HCT116 (cell line): ENCODE results near the gene FAT1. TPM values are rescaled to one million over a fixed set of nuclear protein-coding genes. Genes with fewer than 3 reads are reported as not detected.

Experiments used
- ATAC-seq: fragments of 200-7000 bp; cut with Tn5 transposase; 2 replicates; pipeline ENCODE4 v1.9.1; 2020; ENCODE audit warnings: mild to moderate bottlenecking, moderate library complexity
- BruUV-seq: library from RNA; stranded (reverse); fragments of 400-500 nt; replicated peaks from 2 replicates; lab custom pipeline; 2021; lab: Mats Ljungman, UMichigan
- CTCF ChIA-PET: fragments of 300-600 bp; sonication (Branson Sonifier 250); formaldehyde crosslinking; loops from one replicate; lab custom pipeline; 2021; ENCODE audit warnings: antibody characterized with exemption; lab: Charles Lee
- POLR2A ChIA-PET: fragments of 300-600, 350-600 bp; sonication (Branson Sonifier 250); formaldehyde crosslinking; loops from one replicate; lab custom pipeline; 2021; ENCODE audit warnings: antibody characterized with exemption; lab: Charles Lee
- RAD21 ChIA-PET, 2 experiments: fragments of 300-600 bp; sonication (Branson Sonifier 250); formaldehyde crosslinking; loops; one replicate each; lab custom pipeline; 2023; ENCODE audit warnings: low total read pairs in 2 of 2; ENCODE audit not compliant: uncharacterized antibody in 2 of 2, unreplicated experiment in 2 of 2, low non-redundant PET in 1 of 2; lab: Charles Lee
- DNase-seq: peaks from one replicate; pipeline ENCODE4 v3.0.0-alpha.2; 2010; ENCODE audit warnings: low read depth, low spot score
- H2AFZ ChIP-seq: fragments of 200-600 bp; shearing (Covaris generic), sonication (generic); 2 replicates; pipeline ENCODE4 v1.6.1; 2017; ENCODE audit warnings: low read depth, mixed run types, mixed read lengths, antibody characterized with exemption, low read length; ENCODE audit not compliant: poor library complexity, severe bottlenecking
- H3K27ac ChIP-seq: 2 replicates; pipeline ENCODE4 v1.5.1; 2012; ENCODE audit warnings: low read depth, low read length
- H3K27me3 ChIP-seq: fragments of 200-600 bp; sonication (generic); 2 replicates; pipeline ENCODE4 v1.6.1; 2016; ENCODE audit warnings: mixed run types, low read length, mixed read lengths; ENCODE audit not compliant: insufficient read depth
- H3K36me3 ChIP-seq, 2 experiments: fragments of 200-500 bp in 1 of 2; fragments of 200-600 bp in 1 of 2; sonication (Bioruptor generic) in 1 of 2; sonication (generic) in 1 of 2; 2 replicates each; pipeline versions ENCODE4 v1.5.1 to v1.6.1; 2014 to 2016; ENCODE audit warnings: low read length in 2 of 2, inconsistent platforms in 1 of 2, mixed read lengths in 1 of 2, mixed run types in 1 of 2; ENCODE audit not compliant: insufficient read depth in 2 of 2, control insufficient read depth in 1 of 2
- H3K4me1 ChIP-seq, 2 experiments: fragments of 200-600 bp in 1 of 2; sonication (generic) in 1 of 2; 2 replicates each; pipeline versions ENCODE4 v1.5.1 to v1.6.1; 2012 to 2017; ENCODE audit warnings: low read length in 2 of 2, inconsistent platforms in 1 of 2, mild to moderate bottlenecking in 1 of 2, mixed read lengths in 1 of 2, mixed run types in 1 of 2, moderate library complexity in 1 of 2; ENCODE audit not compliant: insufficient read depth in 2 of 2, control insufficient read depth in 1 of 2
- H3K4me2 ChIP-seq: fragments of 200-600 bp; sonication (generic); 2 replicates; pipeline ENCODE4 v1.6.1; 2017; ENCODE audit warnings: mixed run types, low read length, mixed read lengths
- H3K4me3 ChIP-seq, 2 experiments: fragments of 200-600 bp in 1 of 2; sonication (generic) in 1 of 2; replicated peaks in 1 of 2; 2 replicates each; pipeline ENCODE4 v1.5.1; 2011 to 2016; ENCODE audit warnings: low read length in 2 of 2, control low read depth in 1 of 2, low read depth in 1 of 2, mild to moderate bottlenecking in 1 of 2, mixed read lengths in 1 of 2, mixed run types in 1 of 2
- H3K79me2 ChIP-seq: fragments of 200-600 bp; sonication (generic); 2 replicates; pipeline ENCODE4 v1.6.1; 2017; ENCODE audit warnings: mild to moderate bottlenecking, mixed run types, low read length, moderate library complexity, mixed read lengths; ENCODE audit not compliant: insufficient read depth
- H3K9ac ChIP-seq: fragments of 200-600 bp; sonication (generic); 2 replicates; pipeline ENCODE4 v1.6.1; 2016; ENCODE audit warnings: low read length, mixed read lengths
- H3K9me2 ChIP-seq: fragments of 200-600 bp; sonication (generic), shearing (Covaris generic); 2 replicates; pipeline ENCODE4 v1.6.1; 2017; ENCODE audit warnings: mixed run types, mild to moderate bottlenecking, moderate library complexity; ENCODE audit not compliant: insufficient read depth
- H3K9me3 ChIP-seq, 2 experiments: fragments of 200-500 bp in 1 of 2; fragments of 200-600 bp in 1 of 2; sonication (Bioruptor generic) in 1 of 2; sonication (generic) in 1 of 2; 2 replicates each; pipeline ENCODE4 v1.6.1; 2014 to 2017; ENCODE audit warnings: low read length in 2 of 2, mixed read lengths in 2 of 2, inconsistent platforms in 1 of 2, low read depth in 1 of 2, mild to moderate bottlenecking in 1 of 2, mixed run types in 1 of 2, moderate library complexity in 1 of 2; ENCODE audit not compliant: control insufficient read depth in 1 of 2, insufficient read depth in 1 of 2
- H4K20me1 ChIP-seq: fragments of 200-600 bp; sonication (generic), shearing (Covaris generic); 2 replicates; pipeline ENCODE4 v1.6.1; 2017; ENCODE audit warnings: mixed run types, mild to moderate bottlenecking, moderate library complexity; ENCODE audit not compliant: insufficient read depth
- ATF3 ChIP-seq: IDR thresholded peaks from 2 replicates; pipeline ENCODE4 v1.6.1; 2012
- CEBPB ChIP-seq: IDR thresholded peaks from 2 replicates; pipeline ENCODE4 v1.6.1; 2012; ENCODE audit warnings: low read depth
- FOSL1 ChIP-seq: IDR thresholded peaks from 2 replicates; pipeline ENCODE4 v1.6.1; 2012; ENCODE audit warnings: low read depth
- JUND ChIP-seq: IDR thresholded peaks from 2 replicates; pipeline ENCODE4 v1.6.1; 2012
- MAX ChIP-seq: IDR thresholded peaks from 2 replicates; pipeline ENCODE4 v1.6.1; 2012
- POLR2AphosphoS5 ChIP-seq: IDR thresholded peaks from 2 replicates; pipeline ENCODE4 v1.6.1; 2011; ENCODE audit warnings: mild to moderate bottlenecking, low read depth, low read length, moderate library complexity
- RAD21 ChIP-seq: IDR thresholded peaks from 2 replicates; pipeline ENCODE4 v1.6.1; 2012; ENCODE audit warnings: low read depth, mild to moderate bottlenecking
- REST ChIP-seq: IDR thresholded peaks from 2 replicates; pipeline ENCODE4 v1.6.1; 2012; ENCODE audit warnings: low read depth
- SP1 ChIP-seq: IDR thresholded peaks from 2 replicates; pipeline ENCODE4 v1.6.1; 2012; ENCODE audit warnings: low read depth
- SRF ChIP-seq: IDR thresholded peaks from 2 replicates; pipeline ENCODE4 v1.6.1; 2012; ENCODE audit warnings: low read depth
- ZFX ChIP-seq: fragments of 450-650 bp; IDR thresholded peaks from 2 replicates; pipeline ENCODE4 v1.6.1; 2017
- ZNF274 ChIP-seq: fragments of 200-500 bp; sonication (Bioruptor generic); IDR thresholded peaks from 2 replicates; pipeline ENCODE4 v1.6.1; 2014; ENCODE audit warnings: mild to moderate bottlenecking, low read depth, low read length, inconsistent platforms
- intact Hi-C: fragments of 100-400 bp; cut with micrococcal nuclease; formaldehyde crosslinking; loops from 2 replicates; pipeline ENCODE4 v1.10.0; 2022
- total RNA-seq: library from RNA; stranded (reverse); gene quantifications from one replicate; pipeline ENCODE4 v1.2.1, GENCODE V29; 2021; ENCODE audit not compliant: unreplicated experiment
- TF ChIP-seq, protein P1 (sequence below): IDR thresholded peaks from 2 replicates; pipeline ENCODE4 v1.6.1; 2011; ENCODE audit warnings: mild to moderate bottlenecking, low read length, moderate library complexity; ENCODE audit not compliant: insufficient replicate concordance; ENCODE audit errors: extremely low read depth

Gene FAT1
- total RNA-seq, 1 experiment from 2014 or later = 676 TPM

GRCh38 chr4:186628058-186628711 is 95.5 kb downstream of the FAT1 start:
- TSS peak; percentile 6 for BruUV-seq
- no peaks in the 10 kb centered on the region for H3K9me3 ChIP-seq
- H3K27me3 ChIP-seq = no peaks in the 10 kb centered on the region
- DNase-seq (no peak), ATAC-seq (peak; percentile 38)
- peaks cover 93% of the 10 kb centered on the region for H3K79me2 ChIP-seq
- no peak overlapping the region for H3K4me2 ChIP-seq
- H3K27ac ChIP-seq = peak overlapping the region; percentile 34; the same call in 1 of the 2 replicates
- intact Hi-C loops = no loop called here
- TF ChIP-seq RAD21 (no peak), REST (no peak), MAX (no peak), CEBPB (no peak), POLR2AphosphoS5 (no peak), SRF (no peak), FOSL1 (no peak), JUND (no peak), ATF3 (no peak), ZNF274 (no peak), ZFX (no peak), SP1 (no peak)
- TF ChIP-seq, protein P1, sequence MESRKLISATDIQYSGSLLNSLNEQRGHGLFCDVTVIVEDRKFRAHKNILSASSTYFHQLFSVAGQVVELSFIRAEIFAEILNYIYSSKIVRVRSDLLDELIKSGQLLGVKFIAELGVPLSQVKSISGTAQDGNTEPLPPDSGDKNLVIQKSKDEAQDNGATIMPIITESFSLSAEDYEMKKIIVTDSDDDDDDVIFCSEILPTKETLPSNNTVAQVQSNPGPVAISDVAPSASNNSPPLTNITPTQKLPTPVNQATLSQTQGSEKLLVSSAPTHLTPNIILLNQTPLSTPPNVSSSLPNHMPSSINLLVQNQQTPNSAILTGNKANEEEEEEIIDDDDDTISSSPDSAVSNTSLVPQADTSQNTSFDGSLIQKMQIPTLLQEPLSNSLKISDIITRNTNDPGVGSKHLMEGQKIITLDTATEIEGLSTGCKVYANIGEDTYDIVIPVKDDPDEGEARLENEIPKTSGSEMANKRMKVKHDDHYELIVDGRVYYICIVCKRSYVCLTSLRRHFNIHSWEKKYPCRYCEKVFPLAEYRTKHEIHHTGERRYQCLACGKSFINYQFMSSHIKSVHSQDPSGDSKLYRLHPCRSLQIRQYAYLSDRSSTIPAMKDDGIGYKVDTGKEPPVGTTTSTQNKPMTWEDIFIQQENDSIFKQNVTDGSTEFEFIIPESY = no peak
- TF ChIP-seq, all 23 proteins: peak for 0
- Histone ChIP-seq H3K4me1 (peaks cover 0 to 14% of the 10 kb centered on the region in 2 experiments; a peak in 1 of 4 replicates), H3K4me3 (no peak overlapping the region), H3K9ac (no peak overlapping the region), H3K9me2 (no peaks in the 10 kb centered on the region), H2AFZ (no peak overlapping the region), H3K36me3 (peaks cover 71 to 88% of the 10 kb centered on the region in 2 experiments), H4K20me1 (peaks cover 53% of the 10 kb centered on the region)
- ChIA-PET POLR2A (no interaction called here), RAD21 (interaction anchor here in 1 of 2 experiments (0.7 kb wide), 1 partner anchor 41 kb away, joined by 3 read pairs; no protein-coding TSS in a partner anchor), CTCF (no interaction called here)
